Astrocyte (in vitro differentiated cells and primary cell): ENCODE results near the gene MIDN.

Experiments used
- CTCF ChIP-seq: IDR thresholded peaks from 2 replicates; pipeline ENCODE4 v1.5.1; 2011; ENCODE audit warnings: low read depth, mild to moderate bottlenecking, inconsistent platforms, low read length, moderate library complexity; ENCODE audit not compliant: insufficient read depth
- EZH2 ChIP-seq: IDR thresholded peaks from 2 replicates; pipeline ENCODE4 v1.6.1; 2012; ENCODE audit warnings: mild to moderate bottlenecking, low read length, inconsistent platforms; ENCODE audit not compliant: insufficient read depth

- TF ChIP-seq CTCF (no peak), EZH2 (no peak)
These were observed 29.7 kb downstream of the MIDN start for GRCh38 chr19:1278074-1278473.
